ENCODE measurements around the gene MAP3K12.

Gene MAP3K12

DNA sequence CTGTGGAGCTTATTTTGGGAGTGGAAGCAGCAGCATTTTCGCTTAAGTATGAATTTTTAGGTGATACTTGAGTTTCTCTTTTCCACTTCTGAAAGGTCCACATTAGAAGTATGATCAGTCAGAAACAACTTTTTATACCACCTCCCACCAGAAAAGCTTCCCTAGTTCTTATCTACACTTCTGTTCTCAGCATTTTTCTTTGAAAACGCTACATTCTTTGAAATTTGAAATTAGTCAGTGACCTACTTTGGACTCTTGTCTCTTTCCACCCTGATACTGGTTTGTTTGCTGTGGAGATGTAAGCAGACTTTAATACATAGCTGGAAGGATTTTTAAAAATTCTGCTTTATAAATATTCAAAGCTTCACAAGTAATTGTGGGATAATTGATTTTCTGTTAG lies 25.2 kb downstream of the MAP3K12 start:
- POLR2A ChIA-PET, result interaction anchor here (0.9 to 1.7 kb wide), 2 partner anchors 11 to 27 kb away, joined by 3 to 4 read pairs; no protein-coding TSS in a partner anchor

DNA sequence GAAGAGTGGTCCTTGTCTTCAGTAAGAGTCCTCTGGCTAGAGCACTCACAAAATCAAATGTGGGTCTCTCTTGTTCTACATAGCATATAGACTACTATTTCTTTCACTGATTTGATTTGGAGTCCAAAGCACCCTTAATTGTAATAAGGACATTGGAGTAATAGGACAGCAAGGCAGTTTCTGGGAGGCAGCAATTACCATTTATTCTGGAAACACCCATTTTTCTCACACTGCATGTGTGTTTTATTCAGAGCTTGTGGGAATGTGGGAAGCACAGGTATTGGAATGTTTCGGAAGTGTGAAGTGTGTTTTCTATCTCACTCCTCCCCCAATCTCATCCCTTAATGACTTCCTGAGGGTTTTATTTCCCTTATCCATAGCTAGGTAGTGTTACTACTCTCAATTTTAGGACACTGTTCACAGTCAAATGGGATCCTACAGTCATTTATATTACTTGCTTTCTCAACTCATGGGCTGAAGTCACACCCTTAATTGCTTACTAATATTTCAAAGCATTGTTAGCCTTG lies 27.1 kb downstream of the MAP3K12 start:
- ChIA-PET CTCF (interaction anchor here (0.7 to 11.2 kb wide), 4 partner anchors 16 to 120 kb away, joined by 3 to 99 read pairs (median 44); partner anchors contain the start of gene NPFF), POLR2A (no interaction called here)
- no peak for DNase-seq (ENCODE audit: low read depth, low spot score)
- no peak overlapping the region for H3K4me3 ChIP-seq (ENCODE audit: low read depth, low read length)
- TF ChIP-seq, protein P1, sequence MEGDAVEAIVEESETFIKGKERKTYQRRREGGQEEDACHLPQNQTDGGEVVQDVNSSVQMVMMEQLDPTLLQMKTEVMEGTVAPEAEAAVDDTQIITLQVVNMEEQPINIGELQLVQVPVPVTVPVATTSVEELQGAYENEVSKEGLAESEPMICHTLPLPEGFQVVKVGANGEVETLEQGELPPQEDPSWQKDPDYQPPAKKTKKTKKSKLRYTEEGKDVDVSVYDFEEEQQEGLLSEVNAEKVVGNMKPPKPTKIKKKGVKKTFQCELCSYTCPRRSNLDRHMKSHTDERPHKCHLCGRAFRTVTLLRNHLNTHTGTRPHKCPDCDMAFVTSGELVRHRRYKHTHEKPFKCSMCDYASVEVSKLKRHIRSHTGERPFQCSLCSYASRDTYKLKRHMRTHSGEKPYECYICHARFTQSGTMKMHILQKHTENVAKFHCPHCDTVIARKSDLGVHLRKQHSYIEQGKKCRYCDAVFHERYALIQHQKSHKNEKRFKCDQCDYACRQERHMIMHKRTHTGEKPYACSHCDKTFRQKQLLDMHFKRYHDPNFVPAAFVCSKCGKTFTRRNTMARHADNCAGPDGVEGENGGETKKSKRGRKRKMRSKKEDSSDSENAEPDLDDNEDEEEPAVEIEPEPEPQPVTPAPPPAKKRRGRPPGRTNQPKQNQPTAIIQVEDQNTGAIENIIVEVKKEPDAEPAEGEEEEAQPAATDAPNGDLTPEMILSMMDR (IDR thresholded peaks at IDR 0.05; ENCODE audit: insufficient read depth, low read length, missing control alignments), result no peak

More for the DNA sequence above, 25.2 kb downstream of the MAP3K12 start:
- H3K4me3 ChIP-seq (ENCODE audit: low read depth, low read length), result no peak overlapping the region
- no peak for DNase-seq (ENCODE audit: low read depth, low spot score)
- CTCF ChIA-PET, result interaction anchor here (1.1 to 11.2 kb wide), 8 partner anchors 8 to 150 kb away, joined by 3 to 99 read pairs (median 4); partner anchors contain the start of genes NPFF and TARBP2
- TF ChIP-seq, protein P1 (IDR thresholded peaks at IDR 0.05; ENCODE audit: insufficient read depth, low read length, missing control alignments), result no peak

DNA sequence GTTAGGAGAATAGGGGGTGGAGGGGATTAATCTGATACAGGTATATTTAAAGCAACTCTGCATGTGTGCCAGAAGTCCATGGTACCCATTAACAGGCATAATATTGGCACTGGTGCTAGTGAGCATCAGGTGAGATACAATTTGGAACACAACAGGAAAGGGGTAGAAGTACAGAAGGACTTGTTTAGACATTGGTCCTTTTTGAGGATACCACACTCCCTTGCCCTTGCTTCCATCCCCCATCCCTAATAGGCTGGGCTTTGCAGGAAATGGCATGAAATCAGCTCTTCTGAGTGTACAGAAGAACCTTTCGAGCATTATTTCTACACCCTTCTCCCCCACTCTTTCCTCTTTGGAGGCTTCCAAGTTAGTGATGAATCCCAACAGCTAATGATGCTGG lies 31.0 kb downstream of the MAP3K12 start:
- H3K4me3 ChIP-seq (ENCODE audit: low read depth, low read length), result no peak overlapping the region
- ChIA-PET POLR2A (no interaction called here), CTCF (interaction anchor here (1.2 to 2.9 kb wide), 3 partner anchors 8 to 11 kb away, joined by 4 to 11 read pairs (median 4); no protein-coding TSS in a partner anchor)
- TF ChIP-seq, protein P1 (IDR thresholded peaks at IDR 0.05; ENCODE audit: insufficient read depth, low read length, missing control alignments), result no peak
- no peak for DNase-seq (ENCODE audit: low read depth, low spot score)

DNA sequence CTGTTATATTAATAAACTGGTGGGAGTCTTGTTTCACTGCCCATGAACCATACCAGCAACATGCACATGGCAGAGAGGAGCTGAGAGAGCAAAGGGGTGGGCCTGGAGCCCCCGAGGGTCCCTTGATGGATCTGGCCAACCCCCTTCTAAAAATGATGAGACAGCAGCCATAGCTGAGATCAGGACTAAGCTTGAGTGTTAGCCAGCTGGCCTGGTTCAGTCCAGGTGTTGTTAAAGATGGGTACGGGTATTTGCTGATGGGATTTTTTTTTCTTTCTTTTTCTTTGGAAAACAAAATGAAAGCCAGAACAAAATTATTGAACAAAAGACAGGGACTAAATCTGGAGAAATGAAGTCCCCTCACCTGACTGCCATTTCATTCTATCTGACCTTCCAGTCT lies 31.4 kb downstream of the MAP3K12 start:
- POLR2A ChIA-PET, result no interaction called here
- no peak for DNase-seq (ENCODE audit: low read depth, low spot score)
- TF ChIP-seq, protein P1 (IDR thresholded peaks at IDR 0.05; ENCODE audit: insufficient read depth, low read length, missing control alignments), result no peak
- CTCF ChIA-PET, result interaction anchor here (1.2 to 2.9 kb wide), 3 partner anchors 9 to 12 kb away, joined by 4 to 11 read pairs (median 4); no protein-coding TSS in a partner anchor
- H3K4me3 ChIP-seq (ENCODE audit: low read depth, low read length), result no peak overlapping the region

DNA sequence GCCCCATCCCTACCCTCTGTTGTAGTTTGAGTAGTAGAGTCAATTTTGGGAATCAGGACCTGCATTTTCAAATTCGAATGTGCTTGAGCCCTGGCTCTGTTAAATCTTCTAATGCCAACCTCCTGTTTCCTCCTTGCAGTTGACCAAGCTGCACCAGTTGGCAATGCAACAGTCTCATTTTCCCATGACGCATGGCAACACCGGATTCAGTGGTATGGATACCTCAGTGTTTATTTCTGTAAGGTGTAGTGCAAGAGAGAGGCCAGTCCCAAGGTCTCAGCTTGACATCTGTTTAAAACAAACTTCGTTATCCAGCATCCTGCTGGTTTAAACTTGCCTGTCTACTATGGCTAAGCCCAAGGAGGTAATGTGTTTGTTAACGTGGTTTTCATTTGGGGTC lies 32.2 kb downstream of the MAP3K12 start:
- ChIA-PET CTCF (interaction anchor here (0.6 to 3.2 kb wide), 3 partner anchors 10 to 115 kb away, joined by 3 to 19 read pairs (median 11); no protein-coding TSS in a partner anchor), POLR2A (no interaction called here)
- no peak for DNase-seq (ENCODE audit: low read depth, low spot score)
- TF ChIP-seq, protein P1 (IDR thresholded peaks at IDR 0.05; ENCODE audit: insufficient read depth, low read length, missing control alignments), result no peak
- H3K4me3 ChIP-seq (ENCODE audit: low read depth, low read length), result no peak overlapping the region

DNA sequence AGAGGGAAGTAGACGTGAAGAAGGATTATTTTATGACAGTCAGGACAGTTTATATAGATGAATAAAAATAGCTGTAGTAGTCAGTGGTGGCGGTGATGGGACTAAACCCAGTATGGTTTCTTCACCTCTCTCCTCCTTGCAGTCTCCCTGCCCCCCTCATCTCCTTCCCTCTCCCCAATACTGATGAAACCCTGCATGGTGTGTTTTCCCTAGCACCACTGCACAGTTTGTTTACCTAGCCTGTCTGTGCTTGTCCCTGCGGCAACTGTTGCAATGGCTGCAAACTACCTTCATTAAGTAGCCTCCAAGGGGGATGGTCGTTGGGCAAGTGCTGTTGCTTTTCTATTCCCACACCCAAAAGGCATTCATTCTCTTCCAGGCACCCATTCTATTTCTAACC lies 32.6 kb downstream of the MAP3K12 start:
- CTCF ChIA-PET, result interaction anchor here (0.6 to 3.2 kb wide), 3 partner anchors 10 to 114 kb away, joined by 3 to 19 read pairs (median 11); no protein-coding TSS in a partner anchor
- H3K4me3 ChIP-seq (ENCODE audit: low read depth, low read length), result no peak overlapping the region
- POLR2A ChIA-PET, result no interaction called here
- TF ChIP-seq, protein P1 (IDR thresholded peaks at IDR 0.05; ENCODE audit: insufficient read depth, low read length, missing control alignments), result no peak
- no peak for DNase-seq (ENCODE audit: low read depth, low spot score)

All from AG04449 (cell line).